HepG2 (cell line): Measurements from ENCODE around the gene VSNL1. TPM values are rescaled to one million over a fixed set of nuclear protein-coding genes. Genes with fewer than 3 reads are reported as not detected.

Experiments used
- ATM ChIP-seq: fragments of 450-650 bp; IDR thresholded peaks from 2 replicates; pipeline ENCODE4 v1.7.1; 2017; ENCODE audit warnings: mild to moderate bottlenecking, borderline replicate concordance
- BORCS8-MEF2B ChIP-seq: sonication (generic); formaldehyde crosslinking; IDR thresholded peaks from 2 replicates; pipeline ENCODE4 v1.8.0; 2022; ENCODE audit warnings: mild to moderate bottlenecking, missing genetic modification reagents
- DMTF1 ChIP-seq: sonication (generic); formaldehyde crosslinking; IDR thresholded peaks from 2 replicates; pipeline ENCODE4 v1.4.0; 2020; ENCODE audit warnings: mild to moderate bottlenecking, missing genetic modification reagents
- HNRNPL ChIP-seq: fragments of 200-400 bp; formaldehyde crosslinking; IDR thresholded peaks from 2 replicates; pipeline ENCODE4 v1.6.1; 2017; ENCODE audit warnings: mild to moderate bottlenecking, low read depth, low read length
- HOXA3 ChIP-seq: sonication (generic); formaldehyde crosslinking; IDR thresholded peaks from 2 replicates; pipeline ENCODE4 v1.5.0; 2020; ENCODE audit warnings: missing genetic modification reagents
- HOXA7 ChIP-seq: sonication (generic); formaldehyde crosslinking; IDR thresholded peaks from 2 replicates; pipeline ENCODE4 v1.8.1; 2022; ENCODE audit warnings: mild to moderate bottlenecking, missing genetic modification reagents, moderate library complexity
- KMT2B ChIP-seq: IDR thresholded peaks from 2 replicates; pipeline ENCODE4 v1.6.1; 2016; ENCODE audit warnings: missing genetic modification reagents, missing compliant biosample characterization
- MED1 ChIP-seq: sonication (generic); formaldehyde crosslinking; IDR thresholded peaks from 2 replicates; pipeline ENCODE4 v1.4.0; 2020; ENCODE audit warnings: missing genetic modification reagents
- MIXL1 ChIP-seq: IDR thresholded peaks from 2 replicates; pipeline ENCODE4 v1.6.1; 2016
- NFKB2 ChIP-seq: sonication (generic); formaldehyde crosslinking; IDR thresholded peaks from 2 replicates; pipeline ENCODE4 v1.4.0; 2020; ENCODE audit warnings: missing genetic modification reagents, borderline replicate concordance
- NFKBIZ ChIP-seq: IDR thresholded peaks from 2 replicates; pipeline ENCODE4 v1.6.1; 2018; ENCODE audit warnings: missing genetic modification reagents, missing compliant biosample characterization
- NKX3-1 ChIP-seq: sonication (generic); formaldehyde crosslinking; IDR thresholded peaks from 2 replicates; pipeline ENCODE4 v1.5.0; 2020; ENCODE audit warnings: missing genetic modification reagents
- RFX3 ChIP-seq: IDR thresholded peaks from 2 replicates; pipeline ENCODE4 v1.6.1; 2016; ENCODE audit warnings: missing biosample characterization, missing genetic modification reagents
- SCMH1 ChIP-seq: sonication (generic); formaldehyde crosslinking; IDR thresholded peaks from 2 replicates; pipeline ENCODE4 v1.9.0; 2021; ENCODE audit warnings: missing genetic modification reagents, mild to moderate bottlenecking, borderline replicate concordance
- SNAI1 ChIP-seq: sonication (generic); formaldehyde crosslinking; IDR thresholded peaks from 2 replicates; pipeline ENCODE4 v1.5.0; 2020; ENCODE audit warnings: mild to moderate bottlenecking, missing genetic modification reagents, borderline replicate concordance
- SP1 ChIP-seq, 2 experiments: fragments of 450-650 bp in 1 of 2; sonication (generic) in 1 of 2; formaldehyde crosslinking in 1 of 2; IDR thresholded peaks; 2 replicates each; pipeline versions ENCODE4 v1.4.0 to v1.6.1; 2016 to 2020; ENCODE audit warnings: missing genetic modification reagents in 1 of 2
- SP4 ChIP-seq: sonication (generic); formaldehyde crosslinking; IDR thresholded peaks from 2 replicates; pipeline ENCODE4 v1.8.1; 2023; ENCODE audit warnings: mild to moderate bottlenecking, missing genetic modification reagents
- TFDP1 ChIP-seq: IDR thresholded peaks from 2 replicates; pipeline ENCODE4 v1.6.1; 2016; ENCODE audit warnings: missing compliant biosample characterization, missing genetic modification reagents, borderline replicate concordance
- ZFP82 ChIP-seq: sonication (generic); formaldehyde crosslinking; IDR thresholded peaks from 2 replicates; pipeline ENCODE4 v1.5.1; 2020; ENCODE audit warnings: mild to moderate bottlenecking, missing genetic modification reagents, borderline replicate concordance
- ZNF281 ChIP-seq: sonication (generic); formaldehyde crosslinking; IDR thresholded peaks from 2 replicates; pipeline ENCODE4 v1.4.0; 2020; ENCODE audit warnings: missing genetic modification reagents, borderline replicate concordance
- ZNF34 ChIP-seq: sonication (generic); formaldehyde crosslinking; IDR thresholded peaks from 2 replicates; pipeline ENCODE4 v1.4.0; 2020; ENCODE audit warnings: mild to moderate bottlenecking, missing genetic modification reagents, borderline replicate concordance
- ZNF501 ChIP-seq: sonication (generic); formaldehyde crosslinking; IDR thresholded peaks from 2 replicates; pipeline ENCODE4 v1.5.1; 2020; ENCODE audit warnings: mild to moderate bottlenecking, moderate library complexity, missing genetic modification reagents
- ZNF644 ChIP-seq: IDR thresholded peaks from 2 replicates; pipeline ENCODE4 v1.6.1; 2016; ENCODE audit warnings: low read depth
- ZNF776 ChIP-seq: sonication (generic); formaldehyde crosslinking; IDR thresholded peaks from 2 replicates; pipeline ENCODE4 v1.4.0; 2020; ENCODE audit warnings: mild to moderate bottlenecking, missing genetic modification reagents
- ZNF790 ChIP-seq: sonication (generic); formaldehyde crosslinking; IDR thresholded peaks from 2 replicates; pipeline ENCODE4 v1.8.0; 2022; ENCODE audit warnings: missing genetic modification reagents, mild to moderate bottlenecking, borderline replicate concordance
- polyA plus RNA-seq, 8 experiments: library from polyadenylated mRNA; depleted of rRNA in 3 of 8; stranded (reverse) in 7 of 8; unstranded in 1 of 8; fragments of >200 nt; fragmentation: Illumina TruSeq in 4 of 8; extraction: Trizol in 4 of 8; gene quantifications; 2 replicates each; pipeline versions ENCODE4 v1.2.1 to v1.2.3, GENCODE V29; 2011 to 2016; ENCODE audit warnings: low read depth in 4 of 8, missing spikeins in 1 of 8, mixed read lengths in 1 of 8; ENCODE audit not compliant: insufficient read depth in 1 of 8
- total RNA-seq, 5 experiments: library from RNA; depleted of rRNA; stranded (reverse); fragments of >200 nt; fragmentation: Illumina TruSeq; extraction: Trizol; gene quantifications; 2 replicates each; pipeline ENCODE4 v1.2.3, GENCODE V29; 2016; ENCODE audit warnings: low read depth in 1 of 5

The VSNL1 gene
- total and polyA plus RNA-seq, 2 of the 13 experiments (the other 11 are each of a cell fraction or from before 2014, with no cell fraction given) = 63.2 to 95.9 TPM

- TF ChIP-seq NFKB2 (CRISPR knock-in tag) (peak; percentile 98), NFKBIZ (CRISPR knock-in tag) (no peak), TFDP1 (CRISPR knock-in tag) (peak; percentile 92; the same call in 1 of the 2 replicates), RFX3 (CRISPR knock-in tag) (no peak), HOXA7 (no peak), ATM (no peak), HOXA3 (peak; percentile 80; the same call in 1 of the 2 replicates), DMTF1 (CRISPR knock-in tag) (no peak), ZNF34 (CRISPR knock-in tag) (peak; percentile 46; the same call in 1 of the 2 replicates), ZNF281 (CRISPR knock-in tag) (peak; percentile 85; the same call in 1 of the 2 replicates), MIXL1 (CRISPR knock-in tag) (no peak), SP1 (IDR thresholded peaks at IDR 0.05) (no peak), SP1 (CRISPR knock-in tag; IDR thresholded peaks at IDR 0.05) (peak; percentile 77), MED1 (CRISPR knock-in tag) (peak; percentile 66), KMT2B (CRISPR knock-in tag) (peak; percentile 70; the same call in 1 of the 2 replicates), ZNF644 (CRISPR knock-in tag) (peak; percentile 13; the same call in 1 of the 2 replicates), ZFP82 (0 out of 2 replicates have a peak, but pooled peaks have one; percentile 13), HNRNPL (no peak), ZNF501 (peak; percentile 86; the same call in 1 of the 2 replicates), SCMH1 (CRISPR knock-in tag) (no peak), SNAI1 (CRISPR knock-in tag) (peak; percentile 82; the same call in 1 of the 2 replicates), NKX3-1 (CRISPR knock-in tag) (peak; percentile 85), SP4 (CRISPR knock-in tag) (peak; percentile 62; the same call in 1 of the 2 replicates), BORCS8-MEF2B (CRISPR knock-in tag) (peak; percentile 92), ZNF776 (CRISPR knock-in tag) (0 out of 2 replicates have a peak, but pooled peaks have one; percentile 52), ZNF790 (no peak; the same call in 1 of the 2 replicates)
These were observed at the start of gene VSNL1 (continued) for GRCh38 chr2:17540093-17540812.
